Activated naive CD8-positive, alpha-beta T cell treated with anti-CD3 and anti-CD28 coated beads, Interleukin-2, amount 10 ng/mL, durations not matched to agents 7 days and 5 days (primary cell): Measurements from ENCODE around the gene PDE4D. TPM values are rescaled to one million over a fixed set of nuclear protein-coding genes. Genes with fewer than 3 reads are reported as not detected.
"Not testable (repeated sequence)": the region's sequence is repeated elsewhere in the genome, so short reads cannot be mapped to it uniquely, and the experiment has no call there.

ENCODE experiments used
- ATAC-seq: fragments of 150-1000 bp; cut with Tn5 transposase; one replicate; pipeline ENCODE4 v1.10.0; 2021; ENCODE audit warnings: low read depth, moderate library complexity
- POLR2A ChIA-PET: fragments of 350-600 bp; sonication (Branson Sonifier 250); formaldehyde crosslinking; loops from one replicate; lab custom pipeline; 2021; ENCODE audit warnings: antibody characterized with exemption; lab: Charles Lee
- DNase-seq: peaks from one replicate; pipeline ENCODE4 v3.0.0; 2021
- H3K27ac Mint-ChIP-seq: one replicate; pipeline ENCODE4 v1.8.0; 2022; ENCODE audit warnings: mild to moderate bottlenecking, mixed read lengths
- H3K27me3 Mint-ChIP-seq: one replicate; pipeline ENCODE4 v1.8.0; 2022; ENCODE audit warnings: mild to moderate bottlenecking, moderate library complexity, mixed read lengths
- H3K36me3 Mint-ChIP-seq: one replicate; pipeline ENCODE4 v1.8.0; 2021; ENCODE audit warnings: mild to moderate bottlenecking, mixed read lengths
- H3K4me1 Mint-ChIP-seq: one replicate; pipeline ENCODE4 v1.8.0; 2021; ENCODE audit warnings: mixed read lengths
- H3K4me3 Mint-ChIP-seq: one replicate; pipeline ENCODE4 v1.8.0; 2022; ENCODE audit warnings: mild to moderate bottlenecking, moderate library complexity, mixed read lengths
- H3K9me3 Mint-ChIP-seq: one replicate; pipeline ENCODE4 v1.8.0; 2021; ENCODE audit warnings: mixed read lengths
- total RNA-seq, 2 experiments: library from RNA; stranded (reverse); gene quantifications; one replicate each; pipeline ENCODE4 v1.2.3, GENCODE V29; 2021

PDE4D gene
- total RNA-seq, 2 experiments from 2014 or later: 65.1 to 67.1 TPM

GRCh38 chr5:59749782-59750520 is 143.6 kb downstream of the PDE4D start:
- peaks cover 2% of the 10 kb centered on the region for H3K27me3 Mint-ChIP-seq
- no peaks in the 10 kb centered on the region for H3K9me3 Mint-ChIP-seq
- no peak overlapping the region for H3K27ac Mint-ChIP-seq
- H3K4me3 Mint-ChIP-seq: no peak overlapping the region
- POLR2A ChIA-PET: no interaction called here
- no peaks in the 10 kb centered on the region for H3K4me1 Mint-ChIP-seq
- DNase-seq (no peak), ATAC-seq (no peak)
- no peaks in the 10 kb centered on the region for H3K36me3 Mint-ChIP-seq

GRCh38 chr5:59748036-59748663 is 145.4 kb downstream of the PDE4D start:
- H3K27me3 Mint-ChIP-seq, H3K4me1 Mint-ChIP-seq, ATAC-seq, H3K36me3 Mint-ChIP-seq, H3K4me3 Mint-ChIP-seq, H3K27ac Mint-ChIP-seq, DNase-seq, H3K9me3 Mint-ChIP-seq, POLR2A ChIA-PET: not testable (repeated sequence)

- H3K27ac Mint-ChIP-seq: no peak overlapping the region
- POLR2A ChIA-PET: no interaction called here
- peaks cover 5% of the 10 kb centered on the region for H3K27me3 Mint-ChIP-seq
- H3K36me3 Mint-ChIP-seq: no peaks in the 10 kb centered on the region
- H3K4me1 Mint-ChIP-seq: no peaks in the 10 kb centered on the region
- H3K4me3 Mint-ChIP-seq: no peak overlapping the region
- DNase-seq (no peak), ATAC-seq (no peak)
- no peaks in the 10 kb centered on the region for H3K9me3 Mint-ChIP-seq
These were observed 147.2 kb downstream of the PDE4D start for GRCh38 chr5:59746241-59746765.

GRCh38 chr5:59745415-59745863 is 148.1 kb downstream of the PDE4D start:
- H3K36me3 Mint-ChIP-seq: no peaks in the 10 kb centered on the region
- H3K27me3 Mint-ChIP-seq: peaks cover 5% of the 10 kb centered on the region
- DNase-seq (no peak), ATAC-seq (no peak)
- no peak overlapping the region for H3K4me3 Mint-ChIP-seq
- POLR2A ChIA-PET: no interaction called here
- H3K4me1 Mint-ChIP-seq: no peaks in the 10 kb centered on the region
- no peak overlapping the region for H3K27ac Mint-ChIP-seq
- no peaks in the 10 kb centered on the region for H3K9me3 Mint-ChIP-seq

GRCh38 chr5:59744531-59744992 is 149.0 kb downstream of the PDE4D start:
- ATAC-seq (no peak), DNase-seq (no peak)
- no peak overlapping the region for H3K4me3 Mint-ChIP-seq
- no peaks in the 10 kb centered on the region for H3K9me3 Mint-ChIP-seq
- no peaks in the 10 kb centered on the region for H3K4me1 Mint-ChIP-seq
- H3K36me3 Mint-ChIP-seq: no peaks in the 10 kb centered on the region
- H3K27ac Mint-ChIP-seq: no peak overlapping the region
- POLR2A ChIA-PET: no interaction called here
- peaks cover 5% of the 10 kb centered on the region for H3K27me3 Mint-ChIP-seq

GRCh38 chr5:59741599-59741998 is 151.9 kb downstream of the PDE4D start:
- no peak for ATAC-seq
- POLR2A ChIA-PET: interaction anchor here (0.6 kb wide), 1 partner anchor 39 kb away, joined by 6 read pairs; no protein-coding TSS in a partner anchor
- no peaks in the 10 kb centered on the region for H3K36me3 Mint-ChIP-seq

GRCh38 chr5:59738024-59738423 is 155.5 kb downstream of the PDE4D start:
- POLR2A ChIA-PET: no interaction called here
- H3K4me3 Mint-ChIP-seq: no peak overlapping the region

More at GRCh38 chr5:59741599-59741998, 151.9 kb downstream of the PDE4D start:
- Mint-ChIP-seq H3K4me1 (no peaks in the 10 kb centered on the region), H3K9me3 (no peaks in the 10 kb centered on the region), H3K27ac (no peak overlapping the region), H3K27me3 (peaks cover 5% of the 10 kb centered on the region), H3K4me3 (no peak overlapping the region)
- DNase-seq: no peak

GRCh38 chr5:59732806-59733205 is 160.7 kb downstream of the PDE4D start:
- POLR2A ChIA-PET: no interaction called here
- Mint-ChIP-seq H3K36me3 (no peaks in the 10 kb centered on the region), H3K27ac (no peak overlapping the region), H3K9me3 (no peaks in the 10 kb centered on the region), H3K4me3 (no peak overlapping the region), H3K27me3 (peaks cover 3% of the 10 kb centered on the region), H3K4me1 (no peaks in the 10 kb centered on the region)
- DNase-seq (no peak), ATAC-seq (no peak)

More at GRCh38 chr5:59738024-59738423, 155.5 kb downstream of the PDE4D start:
- peaks cover 3% of the 10 kb centered on the region for H3K27me3 Mint-ChIP-seq
- H3K27ac Mint-ChIP-seq: no peak overlapping the region
- no peak for ATAC-seq
- H3K4me1 Mint-ChIP-seq: no peaks in the 10 kb centered on the region
- no peak for DNase-seq
- no peaks in the 10 kb centered on the region for H3K9me3 Mint-ChIP-seq
- H3K36me3 Mint-ChIP-seq: no peaks in the 10 kb centered on the region

GRCh38 chr5:59732301-59732700 is 161.2 kb downstream of the PDE4D start:
- Mint-ChIP-seq H3K4me1 (no peaks in the 10 kb centered on the region), H3K9me3 (no peaks in the 10 kb centered on the region), H3K27ac (no peak overlapping the region), H3K4me3 (no peak overlapping the region), H3K27me3 (peaks cover 4% of the 10 kb centered on the region), H3K36me3 (no peaks in the 10 kb centered on the region)
- DNase-seq (no peak), ATAC-seq (no peak)
- POLR2A ChIA-PET: no interaction called here

GRCh38 chr5:59731809-59732208 is 161.7 kb downstream of the PDE4D start:
- Mint-ChIP-seq H3K27ac (no peak overlapping the region), H3K4me1 (no peaks in the 10 kb centered on the region), H3K36me3 (no peaks in the 10 kb centered on the region), H3K4me3 (no peak overlapping the region), H3K9me3 (no peaks in the 10 kb centered on the region), H3K27me3 (peaks cover 4% of the 10 kb centered on the region)
- no peak for ATAC-seq
- POLR2A ChIA-PET: no interaction called here
- no peak for DNase-seq

GRCh38 chr5:59729820-59730219 is 163.7 kb downstream of the PDE4D start:
- H3K4me1 Mint-ChIP-seq: no peaks in the 10 kb centered on the region
- POLR2A ChIA-PET: interaction anchor here (0.5 kb wide), 1 partner anchor 838 kb away, joined by 3 read pairs; no protein-coding TSS in a partner anchor
- DNase-seq: no peak

GRCh38 chr5:59729357-59729756 is 164.2 kb downstream of the PDE4D start:
- no peak for DNase-seq
- Mint-ChIP-seq H3K9me3 (no peaks in the 10 kb centered on the region), H3K4me1 (no peaks in the 10 kb centered on the region), H3K36me3 (no peaks in the 10 kb centered on the region), H3K27me3 (peaks cover 12% of the 10 kb centered on the region), H3K27ac (no peak overlapping the region), H3K4me3 (no peak overlapping the region)
- POLR2A ChIA-PET: interaction anchor here (0.5 kb wide), 1 partner anchor 838 kb away, joined by 3 read pairs; no protein-coding TSS in a partner anchor
- no peak for ATAC-seq

More at GRCh38 chr5:59729820-59730219, 163.7 kb downstream of the PDE4D start:
- Mint-ChIP-seq H3K9me3 (no peaks in the 10 kb centered on the region), H3K27me3 (peaks cover 8% of the 10 kb centered on the region), H3K4me3 (no peak overlapping the region), H3K36me3 (no peaks in the 10 kb centered on the region), H3K27ac (no peak overlapping the region)
- ATAC-seq: no peak

- POLR2A ChIA-PET: no interaction called here
- Mint-ChIP-seq H3K4me1 (no peaks in the 10 kb centered on the region), H3K27me3 (peaks cover 12% of the 10 kb centered on the region), H3K36me3 (no peaks in the 10 kb centered on the region), H3K4me3 (no peak overlapping the region), H3K9me3 (no peaks in the 10 kb centered on the region), H3K27ac (no peak overlapping the region)
- ATAC-seq (no peak), DNase-seq (no peak)
These were observed 165.2 kb downstream of the PDE4D start for GRCh38 chr5:59728356-59728755.
